ENCODE data around the gene ACTMAP. TPM values are rescaled to one million over a fixed set of nuclear protein-coding genes. Genes with fewer than 3 reads are reported as not detected.

ACTMAP gene
- total and polyA plus RNA-seq, 11 donors: 4.2 to 11.1 (median 8.1) TPM

- TF ChIP-seq CTCF (IDR thresholded peaks at IDR 0.05) (no peak), POLR2A (IDR thresholded peaks at IDR 0.05) (no peak)
- H3K4me1 ChIP-seq: peaks cover 0 to 31% (median 15%) of the 10 kb centered on the region in 12 donors
- H3K9me3 ChIP-seq: no peaks in the 10 kb centered on the region
- ATAC-seq (no peak), DNase-seq (peak in 1 of 5 donors; percentile 32)
- H3K27me3 ChIP-seq: no peaks in the 10 kb centered on the region
- no peak overlapping the region for H3K27ac ChIP-seq
- 91 to 95% (median 92%) methylated on average over 9 to 11 of the region's 11 CpGs for WGBS, 4 donors
- no peak overlapping the region for H3K4me3 ChIP-seq
- intact Hi-C loops (cut with DNase I): no loop called here
- H3K36me3 ChIP-seq: peaks cover 0 to 45% (median 18%) of the 10 kb centered on the region in 9 donors
These were observed 57.0 kb downstream of the ACTMAP start for GRCh38 chr19:40693150-40693788.

GRCh38 chr19:40692212-40692551, 58.1 kb downstream of the ACTMAP start:
- H3K27ac ChIP-seq: peak overlapping the region in 6 of 12 donors; percentile 82 to 94 (median 88)
- H3K4me3 ChIP-seq: no peak overlapping the region
- H3K27me3 ChIP-seq: no peaks in the 10 kb centered on the region
- whole genome bisulfite sequencing, 4 donors: 76 to 92% (median 87%) methylated on average over 6 to 14 of the region's 14 CpGs
- intact Hi-C loops (cut with DNase I): no loop called here
- no peaks in the 10 kb centered on the region for H3K9me3 ChIP-seq
- no peak for ATAC-seq
- peaks cover 0 to 40% (median 19%) of the 10 kb centered on the region in 12 donors for H3K4me1 ChIP-seq
- TF ChIP-seq CTCF (IDR thresholded peaks at IDR 0.05): no peak
- TF ChIP-seq POLR2A (IDR thresholded peaks at IDR 0.05): no peak
- peaks cover 0 to 45% (median 18%) of the 10 kb centered on the region in 9 donors for H3K36me3 ChIP-seq
- no peak for DNase-seq

- no peaks in the 10 kb centered on the region for H3K27me3 ChIP-seq
- DNase-seq (peak in 2 of 5 donors; percentile 38 to 59), ATAC-seq (no peak)
- H3K4me3 ChIP-seq: peak overlapping the region in 9 of 12 donors; percentile 59 to 93 (median 72)
- TF ChIP-seq CTCF (IDR thresholded peaks at IDR 0.05) (no peak), POLR2A (IDR thresholded peaks at IDR 0.05) (no peak)
- WGBS, 4 donors: 75 to 82% (median 80%) methylated on average over 21 to 23 of the region's 24 CpGs
- intact Hi-C loops (cut with DNase I): loop anchor here in 4 of 10 donors (2.0 kb wide), 2 partner anchors 23 to 59 kb away; partner anchors contain the start of genes ACTMAP (in 1 of the 4) and SNRPA (in 1 of the 4)
- peaks cover 0 to 43% (median 20%) of the 10 kb centered on the region in 12 donors for H3K4me1 ChIP-seq
- H3K27ac ChIP-seq: peak overlapping the region; percentile 82 to 94 (median 86)
- H3K9me3 ChIP-seq: no peaks in the 10 kb centered on the region
- peaks cover 0 to 45% (median 22%) of the 10 kb centered on the region in 9 donors for H3K36me3 ChIP-seq
These were observed 58.7 kb downstream of the ACTMAP start for GRCh38 chr19:40691421-40692211.

Other genes with a start within 250 kb of the ACTMAP start
- gene SHKBP1, start 173.6 kb downstream of the ACTMAP start, total RNA-seq: 10 to 100 TPM; 16.4 to 52.8 (median 18.4) TPM
- gene SHKBP1, start 173.6 kb downstream of the ACTMAP start, polyA plus RNA-seq: 10 to 100 TPM; 23.2 to 37.0 TPM
- 100 to 1,000 TPM; 101 to 319 (median 212) TPM for gene LTBP4, start 149.1 kb downstream of the ACTMAP start, total RNA-seq
- 100 to 1,000 TPM in 1 of 2 donors, 10 to 100 TPM in 1; 95.0 to 121 TPM for gene LTBP4, start 149.1 kb downstream of the ACTMAP start, polyA plus RNA-seq
- gene NUMBL, start 59.8 kb downstream of the ACTMAP start, total RNA-seq: 10 to 100 TPM in 5 of 9 donors, 1 to 10 TPM in 4; 7.3 to 29.1 (median 10.6) TPM
- 10 to 100 TPM in 1 of 2 donors, 1 to 10 TPM in 1; 8.4 to 11.7 TPM for gene NUMBL, start 59.8 kb downstream of the ACTMAP start, polyA plus RNA-seq
- 10 to 100 TPM; 18.2 to 49.7 (median 27.8) TPM for gene COQ8B, start 33.6 kb downstream of the ACTMAP start, total RNA-seq
- gene COQ8B, start 33.6 kb downstream of the ACTMAP start, polyA plus RNA-seq: 10 to 100 TPM; 25.1 to 38.3 TPM
- 10 to 100 TPM in 3 of 9 donors, 1 to 10 TPM in 6; 6.9 to 27.3 (median 8.9) TPM for gene ITPKC, start 33.4 kb downstream of the ACTMAP start, total RNA-seq
- 10 to 100 TPM; 13.0 to 22.7 TPM for gene ITPKC, start 33.4 kb downstream of the ACTMAP start, polyA plus RNA-seq
- gene SNRPA, start 726 bp upstream of the ACTMAP start, total RNA-seq: 10 to 100 TPM; 22.5 to 50.2 (median 31.6) TPM
- 10 to 100 TPM; 23.5 to 32.3 TPM for gene SNRPA, start 726 bp upstream of the ACTMAP start, polyA plus RNA-seq
- 1 to 10 TPM in 2 of 9 donors, under 1 TPM in 2, not detected in 5; 0.72 to 3.0 (median 0.99) TPM for gene MIA, start 25.0 kb upstream of the ACTMAP start, total RNA-seq
- 1 to 10 TPM in 1 of 2 donors, under 1 TPM in 1; 0.99 to 1.0 TPM for gene MIA, start 25.0 kb upstream of the ACTMAP start, polyA plus RNA-seq
- gene RAB4B, start 27.8 kb upstream of the ACTMAP start, total RNA-seq: 10 to 100 TPM; 12.3 to 31.3 (median 15.0) TPM
- gene RAB4B, start 27.8 kb upstream of the ACTMAP start, polyA plus RNA-seq: 10 to 100 TPM; 23.7 to 50.1 TPM
- gene EGLN2, start 48.7 kb upstream of the ACTMAP start, total RNA-seq: 10 to 100 TPM; 38.1 to 85.1 (median 49.2) TPM
- 10 to 100 TPM; 53.5 to 91.8 TPM for gene EGLN2, start 48.7 kb upstream of the ACTMAP start, polyA plus RNA-seq
- under 1 TPM in 1 of 9 donors, not detected in 8; 0.16 TPM for gene CYP2A6, start 100.0 kb upstream of the ACTMAP start, total RNA-seq
- gene CYP2A6, start 100.0 kb upstream of the ACTMAP start, polyA plus RNA-seq: not detected
- gene CYP2A7, start 131.8 kb upstream of the ACTMAP start, total RNA-seq: not detected
- not detected for gene CYP2A7, start 131.8 kb upstream of the ACTMAP start, polyA plus RNA-seq
- gene CYP2B6, start 240.8 kb upstream of the ACTMAP start, total RNA-seq: under 1 TPM in 1 of 9 donors, not detected in 8; 0.14 TPM
- not detected for gene CYP2B6, start 240.8 kb upstream of the ACTMAP start, polyA plus RNA-seq

Measured in heart left ventricle (tissue), 16 donors.